HFF-Myc (cell line): Measurements from ENCODE around the gene THSD7B.
"Not testable (repeated sequence)": the region's sequence is repeated elsewhere in the genome, so short reads cannot be mapped to it uniquely, and the experiment has no call there.

Experiments used
- DNase-seq: peaks from one replicate; pipeline ENCODE4 v3.0.0-alpha.2; 2011; ENCODE audit warnings: low read depth; ENCODE audit errors: extremely low read depth
- H3K4me3 ChIP-seq: replicated peaks from 2 replicates; pipeline ENCODE4 v1.5.1; 2011; ENCODE audit warnings: low read depth, mild to moderate bottlenecking, control low read depth, low read length
- CTCF ChIP-seq: IDR thresholded peaks from 2 replicates; pipeline ENCODE4 v1.5.1; 2012; ENCODE audit warnings: mild to moderate bottlenecking, low read depth, low read length, control low read depth; ENCODE audit errors: missing control alignments

Gene THSD7B

GRCh38 chr2:136750065-136750464 lies 15.3 kb upstream of the THSD7B start:
- DNase-seq: no peak
- H3K4me3 ChIP-seq: no peak overlapping the region
- no peak for TF ChIP-seq CTCF

GRCh38 chr2:136751406-136751805 lies 13.9 kb upstream of the THSD7B start:
- no peak for TF ChIP-seq CTCF
- H3K4me3 ChIP-seq: no peak overlapping the region
- no peak for DNase-seq

- not testable (repeated sequence) for DNase-seq, H3K4me3 ChIP-seq
Observed at GRCh38 chr2:136758504-136758903, 6.8 kb upstream of the THSD7B start.

- H3K4me3 ChIP-seq: no peak overlapping the region
- DNase-seq: no peak
- TF ChIP-seq CTCF: no peak
Observed at GRCh38 chr2:136764452-136765255, 691 bp upstream of the THSD7B start.

- DNase-seq: no peak
- no peak overlapping the region for H3K4me3 ChIP-seq
- no peak for TF ChIP-seq CTCF
Observed at GRCh38 chr2:136766073-136766404, 694 bp downstream of the THSD7B start.

- no peak overlapping the region for H3K4me3 ChIP-seq
- no peak for TF ChIP-seq CTCF
- no peak for DNase-seq
Observed at GRCh38 chr2:136767030-136767429, 1.7 kb downstream of the THSD7B start.

- no peak for DNase-seq
Observed at GRCh38 chr2:136769871-136770270, 4.5 kb downstream of the THSD7B start.

More at GRCh38 chr2:136769871-136770270, 4.5 kb downstream of the THSD7B start:
- TF ChIP-seq CTCF: no peak
- H3K4me3 ChIP-seq: no peak overlapping the region
